Measurements from ENCODE around the gene GPRIN2.
"Not testable (repeated sequence)": the region's sequence is repeated elsewhere in the genome, so short reads cannot be mapped to it uniquely, and the experiment has no call there.

Gene GPRIN2

DNA sequence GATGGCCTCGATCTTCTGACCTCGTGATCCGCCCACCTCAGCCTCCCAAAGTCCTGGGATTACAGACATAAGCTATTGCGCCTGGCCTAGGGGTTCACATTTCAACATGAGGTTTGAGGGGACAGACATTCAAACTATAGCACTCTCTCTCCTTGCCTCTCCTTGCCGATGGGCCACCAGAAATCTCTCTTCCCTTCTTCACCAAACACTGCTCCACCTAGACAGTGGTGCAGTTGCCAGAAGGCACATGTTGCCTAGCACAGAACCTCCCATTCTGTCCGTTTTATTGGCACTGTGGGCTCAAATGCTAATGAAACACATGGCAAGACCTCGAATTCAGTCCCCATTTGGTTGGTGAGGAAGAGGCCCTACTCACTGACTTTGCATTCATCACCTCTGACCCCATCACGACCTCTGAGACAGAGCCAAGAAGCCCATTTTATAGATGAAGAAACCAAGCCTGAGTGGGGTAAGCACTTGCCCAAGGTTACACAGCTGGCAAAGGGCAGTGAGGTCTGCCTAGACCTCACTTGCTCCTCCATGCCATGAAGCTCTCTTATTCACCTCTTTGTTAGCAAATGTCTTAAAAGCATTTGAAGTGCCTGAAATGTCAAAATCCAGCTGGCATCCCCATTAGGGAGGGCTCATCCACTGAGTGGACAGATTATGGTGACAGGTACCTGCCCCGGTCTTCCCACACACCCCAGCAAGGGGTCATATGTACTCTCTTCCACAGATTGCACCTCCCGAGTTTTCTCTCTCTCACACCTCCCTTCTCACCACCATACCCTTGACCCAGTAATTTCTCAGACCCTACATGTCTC lies 34.0 kb downstream of the GPRIN2 start:
- no peak overlapping the region for H3K4me3 ChIP-seq (ENCODE audit: low read depth, low read length)

DNA sequence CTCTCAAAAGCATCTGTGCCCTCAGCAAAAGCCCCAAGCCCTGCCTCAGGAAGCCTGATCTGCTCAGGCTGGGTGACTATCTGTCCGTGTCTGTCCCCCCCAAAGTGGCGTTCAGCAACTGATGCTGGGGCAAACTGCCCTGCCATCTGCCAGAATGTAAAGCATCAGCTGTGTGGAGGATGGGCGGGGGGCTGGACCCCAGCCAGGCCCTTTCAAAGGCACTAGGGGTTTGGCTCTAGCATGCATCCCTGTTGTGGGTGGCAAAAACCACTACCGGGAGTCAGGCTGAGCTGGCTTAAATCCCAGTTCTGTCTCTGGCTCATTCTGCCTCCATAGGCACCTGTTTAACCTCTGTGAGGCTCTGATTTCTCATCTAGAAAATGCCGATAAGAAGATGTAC lies 35.5 kb downstream of the GPRIN2 start:
- no peak overlapping the region for H3K4me3 ChIP-seq (ENCODE audit: low read depth, low read length)

DNA sequence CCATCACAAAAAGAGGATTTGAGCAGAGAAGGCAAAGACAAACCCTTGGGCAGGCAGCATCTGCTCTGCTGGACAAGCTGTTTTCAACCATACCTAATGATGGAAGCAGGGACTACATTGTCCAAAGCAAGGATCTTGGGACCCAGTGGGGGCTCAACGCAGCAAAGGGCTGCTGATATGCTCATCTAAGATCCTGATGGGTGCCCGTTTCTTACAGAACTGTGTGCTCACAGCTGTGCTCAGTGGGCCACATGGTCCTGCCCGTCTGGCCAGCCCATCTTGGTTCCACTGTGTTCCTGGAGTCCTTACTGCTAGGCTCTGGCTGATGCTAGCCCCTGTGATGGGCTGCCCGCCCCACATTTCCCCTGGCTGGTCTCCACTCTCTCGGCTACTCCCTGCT lies 36.1 kb downstream of the GPRIN2 start:
- no peak overlapping the region for H3K4me3 ChIP-seq (ENCODE audit: low read depth, low read length)

DNA sequence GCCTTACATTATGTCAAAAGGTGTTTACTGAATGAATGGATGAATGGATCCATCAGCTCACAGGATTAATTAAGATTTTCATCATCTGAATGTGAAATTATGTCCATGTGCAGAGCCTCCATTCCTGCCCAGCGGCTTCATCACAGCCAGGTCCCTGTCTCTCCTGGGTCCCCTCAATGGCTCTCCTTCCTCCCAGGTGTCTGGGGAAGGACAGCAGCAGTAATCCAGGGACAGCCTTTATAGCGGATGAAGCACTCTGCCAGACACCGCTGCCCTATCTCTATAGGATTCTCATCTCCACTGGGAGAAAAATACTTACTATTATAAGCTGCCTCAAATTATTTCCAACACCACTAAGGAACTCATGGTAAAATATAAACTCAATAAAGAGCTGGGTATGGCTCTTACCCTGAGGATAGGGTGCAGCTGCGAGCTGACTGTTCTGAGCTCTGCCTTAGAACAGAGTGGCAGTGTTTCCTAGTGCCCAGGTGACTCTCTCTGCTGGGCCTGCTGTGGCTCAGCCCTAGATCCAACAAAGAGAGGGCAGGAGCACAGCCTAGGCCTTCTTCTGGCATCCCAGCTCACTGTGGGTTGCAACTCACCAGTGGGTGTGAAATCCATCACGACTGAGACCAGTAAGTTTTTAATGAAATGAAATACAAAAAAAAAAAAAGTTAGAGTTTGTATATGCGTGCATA lies 38.3 kb downstream of the GPRIN2 start:
- no peak overlapping the region for H3K4me3 ChIP-seq (ENCODE audit: low read depth, low read length)

DNA sequence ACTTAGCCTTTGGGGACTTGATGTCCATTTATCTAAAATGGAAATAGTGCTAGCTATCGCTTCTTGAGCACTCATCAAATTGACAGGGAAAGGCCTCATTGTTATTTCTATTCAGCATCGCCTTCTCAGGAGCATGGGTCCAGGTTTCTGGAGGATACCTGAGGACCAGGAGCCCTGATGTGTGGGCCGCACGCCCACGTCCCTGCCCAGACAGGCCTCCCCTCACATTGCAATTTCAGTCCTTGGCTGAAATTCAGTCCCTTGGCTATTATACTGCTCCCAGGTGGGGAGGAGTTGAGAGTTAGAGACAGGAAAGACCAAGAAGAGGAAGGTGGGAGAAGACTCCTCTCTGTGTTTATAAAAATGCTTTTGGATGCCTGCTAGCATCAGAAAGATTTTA lies 38.9 kb downstream of the GPRIN2 start:
- no peak overlapping the region for H3K4me3 ChIP-seq (ENCODE audit: low read depth, low read length)

DNA sequence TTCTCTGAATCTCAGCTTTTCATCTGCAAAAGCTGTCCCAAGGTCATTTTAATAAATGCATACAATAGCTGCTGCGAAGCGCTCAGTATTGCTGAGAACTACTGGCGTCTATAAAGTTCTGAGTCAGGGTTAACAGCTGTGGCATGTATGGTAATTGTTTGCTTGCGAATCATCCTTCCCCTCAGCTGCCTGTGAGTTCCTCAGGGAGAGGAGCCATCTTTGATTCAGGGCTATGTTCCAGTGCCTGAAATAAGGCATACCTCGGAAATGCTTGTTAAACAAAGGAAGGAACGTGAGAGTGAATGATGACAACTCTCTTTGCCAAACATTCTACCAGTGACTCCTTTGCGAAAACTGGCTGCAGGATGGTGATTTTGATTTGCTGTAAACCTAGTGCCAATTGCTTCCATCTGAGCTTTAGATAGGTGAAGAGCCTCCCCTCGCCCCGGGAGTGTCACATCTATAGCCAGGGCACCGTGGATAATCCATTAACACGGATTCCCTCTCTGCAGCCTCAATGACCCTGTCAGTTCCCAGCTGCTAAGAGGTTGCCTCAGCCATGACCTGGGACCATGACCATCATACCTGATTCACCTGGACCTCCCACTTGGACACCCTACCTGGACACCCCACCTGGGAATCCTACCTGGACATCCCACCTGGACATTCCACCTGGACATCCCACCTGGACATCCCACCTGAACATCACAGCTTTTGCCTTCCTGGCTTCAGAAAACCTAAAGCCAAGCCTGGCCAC lies 39.6 kb downstream of the GPRIN2 start:
- H3K4me3 ChIP-seq (ENCODE audit: low read depth, low read length) = no peak overlapping the region

DNA sequence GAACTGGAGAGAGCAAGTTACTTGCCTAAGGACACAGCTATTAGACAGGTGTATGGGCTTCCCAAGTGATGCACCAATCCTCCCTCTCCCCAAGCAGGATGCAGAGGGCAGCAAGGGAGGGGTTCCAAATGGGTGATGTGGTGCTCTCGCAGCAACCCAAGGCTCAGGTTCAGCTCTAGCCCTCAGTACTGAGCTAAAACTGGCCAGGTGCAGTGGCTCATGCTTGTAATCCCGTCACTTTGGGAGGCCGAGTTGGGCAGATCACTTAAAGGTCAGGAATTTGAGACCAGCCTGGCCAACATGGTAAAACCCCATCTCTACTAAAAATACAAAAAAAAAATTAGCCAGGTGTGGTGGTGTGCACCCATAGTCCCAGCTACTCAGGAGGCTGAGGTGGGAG lies 40.7 kb downstream of the GPRIN2 start:
- no peak overlapping the region for H3K4me3 ChIP-seq (ENCODE audit: low read depth, low read length)

DNA sequence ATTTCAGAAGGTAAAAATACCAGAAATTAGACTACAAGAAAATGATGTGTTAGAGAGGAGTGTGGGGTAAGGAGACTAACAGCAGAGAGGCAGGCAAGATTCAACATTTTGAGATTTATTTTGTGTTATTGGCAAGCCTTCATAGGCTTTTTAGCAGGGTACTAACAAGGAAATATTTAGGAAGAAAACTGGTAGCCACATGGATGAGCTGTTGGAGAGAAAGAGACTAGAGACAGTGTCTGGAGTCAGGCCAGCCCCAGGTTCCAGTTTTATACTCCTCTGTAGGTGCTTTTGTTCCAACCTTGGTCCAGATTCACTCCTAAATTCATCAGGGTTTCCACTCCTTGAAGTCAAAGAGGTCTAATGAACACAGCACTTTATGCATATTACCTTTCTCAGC lies 41.1 kb downstream of the GPRIN2 start:
- no peak overlapping the region for H3K4me3 ChIP-seq (ENCODE audit: low read depth, low read length)

DNA sequence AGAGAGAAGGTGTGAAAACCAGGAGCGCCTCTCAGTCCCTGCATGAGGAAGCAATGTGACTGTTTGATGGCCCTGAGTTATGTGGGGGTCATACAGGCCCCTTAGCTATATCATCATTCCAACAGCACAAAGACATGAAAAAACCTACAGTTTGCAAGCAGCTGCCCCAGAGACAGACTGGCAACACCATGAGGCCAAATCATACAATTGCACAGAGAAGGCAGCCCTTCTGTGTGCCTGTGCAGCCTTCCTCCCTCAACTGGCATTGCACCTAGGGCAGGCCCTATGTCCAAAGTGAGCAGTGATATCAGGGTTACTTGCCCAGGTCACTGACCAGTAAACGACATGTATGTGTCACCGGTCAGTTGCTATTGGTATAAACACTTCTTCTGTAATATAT lies 41.6 kb downstream of the GPRIN2 start:
- no peak overlapping the region for H3K4me3 ChIP-seq (ENCODE audit: low read depth, low read length)

DNA sequence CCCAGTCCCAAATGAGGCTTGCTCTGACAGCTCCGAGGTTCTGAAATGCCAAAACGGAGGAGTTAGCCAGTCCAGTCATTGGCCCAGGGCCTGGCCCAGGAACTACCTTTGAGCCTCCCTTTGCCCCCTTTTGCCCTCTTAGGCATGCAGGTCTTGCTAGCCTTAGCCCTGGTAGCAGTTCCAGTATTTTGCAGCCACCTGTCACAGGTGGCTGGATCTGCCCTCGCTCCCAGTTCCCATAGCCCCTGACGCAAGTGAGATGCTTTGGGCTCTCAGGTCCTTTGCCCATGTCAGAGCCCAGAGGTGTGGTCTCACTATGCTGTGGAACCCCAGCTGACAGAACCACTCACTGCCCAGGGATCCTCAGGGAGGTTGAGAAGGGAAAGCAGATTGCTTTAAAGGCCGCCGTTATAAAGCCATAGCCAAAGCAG lies 42.0 kb downstream of the GPRIN2 start:
- H3K4me3 ChIP-seq (ENCODE audit: low read depth, low read length) = no peak overlapping the region

DNA sequence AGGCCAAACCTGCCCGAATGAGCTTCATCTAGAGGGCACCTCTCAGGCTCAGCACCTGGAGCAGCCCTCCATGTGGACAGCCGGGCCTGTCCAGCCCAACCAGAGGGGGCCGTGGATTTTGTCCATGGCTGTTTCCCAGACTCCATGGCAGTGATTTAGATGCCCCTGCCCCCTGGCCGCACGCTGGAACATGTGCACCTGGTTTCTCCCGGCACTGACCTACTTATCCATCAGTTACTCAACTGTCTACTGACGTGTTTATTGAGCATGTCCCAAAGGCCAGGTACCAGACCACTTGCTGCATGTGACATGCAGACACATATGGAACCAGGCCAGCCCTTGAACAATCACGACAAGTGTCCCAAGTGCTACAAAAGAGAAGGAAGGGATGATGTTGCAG lies 43.1 kb downstream of the GPRIN2 start:
- H3K4me3 ChIP-seq (ENCODE audit: low read depth, low read length) = not testable (repeated sequence)

DNA sequence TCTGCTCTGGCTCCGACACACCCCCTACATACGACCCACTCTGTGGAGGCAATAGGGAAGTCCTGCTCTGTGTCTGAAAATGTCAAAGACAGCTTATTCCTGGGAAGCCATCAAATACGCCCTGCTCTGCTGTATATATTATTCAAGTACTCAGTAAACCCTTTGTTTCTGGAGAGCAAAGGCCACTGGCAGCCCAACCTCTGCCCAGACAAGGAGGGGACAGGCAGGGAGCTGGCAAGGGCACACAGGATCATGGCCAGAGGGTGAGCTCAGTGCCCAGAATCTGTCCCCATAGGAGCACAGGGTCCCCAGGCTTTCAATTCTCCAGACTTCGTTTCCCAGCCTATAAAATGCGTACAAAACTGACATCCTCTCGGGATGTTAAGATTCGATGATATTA lies 43.7 kb downstream of the GPRIN2 start:
- not testable (repeated sequence) for H3K4me3 ChIP-seq (ENCODE audit: low read depth, low read length)

DNA sequence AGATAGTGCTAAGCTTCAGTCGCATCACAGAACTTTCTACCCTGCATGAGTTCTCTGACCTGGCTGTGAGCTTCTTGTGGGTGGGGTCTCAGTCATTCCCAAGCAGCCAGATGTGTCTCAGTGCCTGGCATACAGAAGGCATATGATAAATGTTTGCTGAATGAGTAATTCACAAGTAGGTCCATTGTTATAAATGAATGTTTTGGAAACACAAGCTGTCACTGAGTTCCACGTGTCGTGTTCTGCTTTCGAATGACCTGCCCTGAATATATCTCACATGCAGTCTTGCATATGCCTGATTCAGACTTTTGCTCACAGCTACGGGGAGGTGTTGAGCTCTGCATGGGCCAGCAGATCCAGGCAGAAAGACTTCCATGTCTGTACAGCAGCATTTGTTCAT lies 44.5 kb downstream of the GPRIN2 start:
- not testable (repeated sequence) for H3K4me3 ChIP-seq (ENCODE audit: low read depth, low read length)

Data from iPS-11a (cell line).